K562 (cell line): Measurements from ENCODE around the gene METRNL. TPM values are rescaled to one million over a fixed set of nuclear protein-coding genes. Genes with fewer than 3 reads are reported as not detected.

Experiments used
- AFF1 ChIP-seq, 2 experiments: fragments of 450-650 bp; IDR thresholded peaks; 2 replicates each; pipeline ENCODE4 v1.6.1; 2018; ENCODE audit warnings: mild to moderate bottlenecking in 2 of 2, low read depth in 1 of 2; ENCODE audit not compliant: partially characterized antibody in 2 of 2
- ATF3 ChIP-seq, 2 experiments: fragments of 450-650 bp in 1 of 2; sonication (generic) in 1 of 2; formaldehyde crosslinking in 1 of 2; IDR thresholded peaks in 1 of 2; conservative IDR thresholded peaks in 1 of 2; 2 replicates each; pipeline versions ENCODE4 v1.6.1 to v1.8.1; 2016 to 2023; ENCODE audit warnings: mild to moderate bottlenecking in 2 of 2, moderate library complexity in 2 of 2, inconsistent platforms in 1 of 2, missing genetic modification reagents in 1 of 2
- CREM ChIP-seq: IDR thresholded peaks from 2 replicates; pipeline ENCODE4 v1.6.1; 2014; ENCODE audit warnings: antibody characterized with exemption, low read depth
- FOSL1 ChIP-seq: fragments of 200-800 bp; sonication (Bioruptor generic); conservative IDR thresholded peaks from 2 replicates; pipeline ENCODE4 v1.6.1; 2016; ENCODE audit warnings: missing genetic modification characterization, missing compliant biosample characterization
- KDM1A ChIP-seq, 2 experiments: fragments of 450-650 bp; IDR thresholded peaks; 2 replicates each; pipeline ENCODE4 v1.6.1; 2016; ENCODE audit warnings: mild to moderate bottlenecking in 2 of 2
- LEF1 ChIP-seq: fragments of 450-650 bp; IDR thresholded peaks from 2 replicates; pipeline ENCODE4 v1.6.1; 2016; ENCODE audit warnings: mild to moderate bottlenecking
- MAX ChIP-seq: sonication (generic); formaldehyde crosslinking; IDR thresholded peaks from 2 replicates; pipeline ENCODE4 v1.9.0; 2022; ENCODE audit warnings: mild to moderate bottlenecking, missing genetic modification reagents
- NFIC ChIP-seq: fragments of 450-650 bp; IDR thresholded peaks from 2 replicates; pipeline ENCODE4 v1.6.1; 2017; ENCODE audit warnings: mild to moderate bottlenecking, inconsistent platforms
- REST ChIP-seq, 2 experiments: fragments of 450-650 bp; formaldehyde crosslinking in 1 of 2; IDR thresholded peaks; 2 replicates each; pipeline versions ENCODE4 v1.4.0 to v1.6.1; 2014 to 2020; ENCODE audit warnings: mild to moderate bottlenecking in 2 of 2, borderline replicate concordance in 1 of 2, low read depth in 1 of 2
- YBX1 ChIP-seq: fragments of 450-650 bp; IDR thresholded peaks from 2 replicates; pipeline ENCODE4 v1.7.1; 2016; ENCODE audit warnings: mild to moderate bottlenecking
- polyA plus RNA-seq, 8 experiments: library from polyadenylated mRNA; depleted of rRNA in 4 of 8; stranded (reverse) in 5 of 8; unstranded in 3 of 8; fragments of >200 nt; fragmentation: Nextera tagmentation in 2 of 8; fragmentation: Illumina TruSeq in 1 of 8; extraction: Ambion mirVana in 2 of 8; extraction: Trizol in 1 of 8; gene quantifications; 2 replicates each; pipeline versions ENCODE4 v1.2.1 to v1.2.3, GENCODE V29; 2011 to 2014; ENCODE audit warnings: inconsistent platforms in 1 of 8, missing spikeins in 1 of 8
- total RNA-seq, 7 experiments: library from RNA; depleted of rRNA in 6 of 7; stranded (reverse); fragments of >200 nt in 6 of 7; fragmentation: Illumina TruSeq in 2 of 7; extraction: Trizol in 2 of 7; gene quantifications; 2 replicates each; pipeline versions ENCODE4 v1.2.1 to v1.2.3, GENCODE V29; 2011 to 2021; ENCODE audit warnings: low replicate concordance in 1 of 7

The METRNL gene
- total and polyA plus RNA-seq, 9 of the 15 experiments (the other 6 are each of a cell fraction or from before 2014, with no cell fraction given), result 0.17 to 31.8 (median 2.9) TPM

- TF ChIP-seq AFF1 (IDR thresholded peaks at IDR 0.05; ENCODE audit: low read depth in 1 of 2, partially characterized antibody in 2 of 2), result no peak
- peak; percentile 80 for TF ChIP-seq NFIC
- peak; percentile 82 for TF ChIP-seq FOSL1
- peak; percentile 41; the same call in 1 of the 2 replicates for TF ChIP-seq ATF3 (IDR thresholded peaks at IDR 0.05)
- no peak for TF ChIP-seq ATF3 (CRISPR knock-in tag; conservative IDR thresholded peaks at IDR 0.05)
- TF ChIP-seq MAX (CRISPR knock-in tag), result peak; percentile 51; the same call in 1 of the 2 replicates
- TF ChIP-seq YBX1, result no peak
- TF ChIP-seq LEF1, result peak; percentile 22; the same call in 1 of the 2 replicates
- no peak for TF ChIP-seq CREM
- peak; percentile 98 for TF ChIP-seq REST (IDR thresholded peaks at IDR 0.05; ENCODE audit: borderline replicate concordance)
- TF ChIP-seq REST (CRISPR knock-in tag; IDR thresholded peaks at IDR 0.05; ENCODE audit: low read depth), result no peak
- TF ChIP-seq KDM1A (IDR thresholded peaks at IDR 0.05), result peak; percentile 73 to 78
Measured at GRCh38 chr17:83064732-83065659, 14.4 kb upstream of the METRNL start (continued).
